Panc1 (cell line): Measurements from ENCODE around the gene CD48. TPM values are rescaled to one million over a fixed set of nuclear protein-coding genes. Genes with fewer than 3 reads are reported as not detected.

Experiments used
- ATAC-seq: fragments of 200-7000 bp; cut with Tn5 transposase; 2 replicates; pipeline ENCODE4 v1.9.1; 2020; ENCODE audit warnings: mild to moderate bottlenecking, moderate library complexity
- BruUV-seq: library from RNA; stranded (reverse); fragments of 400-500 nt; replicated peaks from 2 replicates; lab custom pipeline; 2021; lab: Mats Ljungman, UMichigan
- CTCF ChIA-PET: fragments of 300-600 bp; sonication (Branson Sonifier 250); formaldehyde crosslinking; loops from one replicate; lab custom pipeline; 2022; ENCODE audit warnings: antibody characterized with exemption; lab: Charles Lee
- POLR2A ChIA-PET: fragments of 300-600 bp; sonication (Branson Sonifier 250); formaldehyde crosslinking; loops from one replicate; lab custom pipeline; 2022; ENCODE audit warnings: antibody characterized with exemption; lab: Charles Lee
- DNase-seq: peaks from one replicate; pipeline ENCODE4 v3.0.0-alpha.2; 2010; ENCODE audit warnings: low read depth, low spot score
- H3K27ac ChIP-seq: 2 replicates; pipeline ENCODE4 v1.5.1; 2011; ENCODE audit warnings: mild to moderate bottlenecking, low read length, inconsistent platforms
- H3K27me3 ChIP-seq: fragments of 200-500 bp; sonication (Bioruptor generic); 2 replicates; pipeline ENCODE4 v1.6.0; 2014; ENCODE audit warnings: low read length, inconsistent platforms; ENCODE audit not compliant: control insufficient read depth, insufficient read depth
- H3K36me3 ChIP-seq: fragments of 200-500 bp; sonication (Bioruptor generic); 2 replicates; pipeline ENCODE4 v1.5.1; 2014; ENCODE audit warnings: inconsistent platforms, mild to moderate bottlenecking, low read length, moderate library complexity; ENCODE audit not compliant: control insufficient read depth, insufficient read depth
- H3K4me1 ChIP-seq: 2 replicates; pipeline ENCODE4 v1.5.1; 2011; ENCODE audit warnings: inconsistent platforms, mild to moderate bottlenecking, low read length, moderate library complexity; ENCODE audit not compliant: control insufficient read depth, insufficient read depth
- H3K4me3 ChIP-seq, 2 experiments: 2 replicates each; pipeline ENCODE4 v1.5.1; 2011 to 2012; ENCODE audit warnings: low read depth in 2 of 2, low read length in 2 of 2, mild to moderate bottlenecking in 2 of 2, inconsistent platforms in 1 of 2, moderate library complexity in 1 of 2
- H3K9me3 ChIP-seq: fragments of 200-500 bp; sonication (Bioruptor generic); 2 replicates; pipeline ENCODE4 v1.5.1; 2014; ENCODE audit warnings: low read depth, mild to moderate bottlenecking, inconsistent platforms, low read length, moderate library complexity; ENCODE audit not compliant: control insufficient read depth, insufficient read depth
- POLR2AphosphoS5 ChIP-seq: IDR thresholded peaks from 2 replicates; pipeline ENCODE4 v1.6.1; 2012; ENCODE audit warnings: mild to moderate bottlenecking, low read depth, low read length, moderate library complexity
- SIN3A ChIP-seq: IDR thresholded peaks from 2 replicates; pipeline ENCODE4 v1.6.1; 2012; ENCODE audit warnings: low read depth, mild to moderate bottlenecking, low read length, moderate library complexity, borderline replicate concordance; ENCODE audit not compliant: insufficient read depth
- TCF7L2 ChIP-seq: IDR thresholded peaks from 2 replicates; pipeline ENCODE4 v1.6.1; 2011; ENCODE audit warnings: mild to moderate bottlenecking, low read depth, low read length, inconsistent platforms
- in situ Hi-C: cut with HindIII; loops from 2 replicates; pipeline ENCODE4 v1.10.0; 2016; ENCODE audit warnings: low sequenced_read_pairs, low pct_unique_long_range_greater_than_20kb
- intact Hi-C: fragments of 100-400 bp; cut with micrococcal nuclease; formaldehyde crosslinking; loops from one replicate; pipeline ENCODE4 v1.10.0; 2022; ENCODE audit not compliant: unreplicated experiment
- total RNA-seq: library from RNA; stranded (reverse); gene quantifications from one replicate; pipeline ENCODE4 v1.2.1, GENCODE V29; 2021; ENCODE audit not compliant: unreplicated experiment
- TF ChIP-seq, protein P1 (sequence below): fragments of 450-650 bp; IDR thresholded peaks from 2 replicates; pipeline ENCODE4 v1.5.1; 2017; ENCODE audit warnings: mild to moderate bottlenecking
- TF ChIP-seq, protein P2 (sequence below), 2 experiments: IDR thresholded peaks; 2 replicates each; pipeline ENCODE4 v1.6.1; 2011 to 2012; ENCODE audit warnings: low read depth in 2 of 2, control low read depth in 1 of 2, low read length in 1 of 2, mild to moderate bottlenecking in 1 of 2, moderate library complexity in 1 of 2; ENCODE audit not compliant: insufficient read depth in 1 of 2

Gene CD48
- total RNA-seq, 1 experiment from 2014 or later: 0.67 TPM

GRCh38 chr1:160704250-160704649 is 7.4 kb downstream of the CD48 start:
- TF ChIP-seq, protein P1, sequence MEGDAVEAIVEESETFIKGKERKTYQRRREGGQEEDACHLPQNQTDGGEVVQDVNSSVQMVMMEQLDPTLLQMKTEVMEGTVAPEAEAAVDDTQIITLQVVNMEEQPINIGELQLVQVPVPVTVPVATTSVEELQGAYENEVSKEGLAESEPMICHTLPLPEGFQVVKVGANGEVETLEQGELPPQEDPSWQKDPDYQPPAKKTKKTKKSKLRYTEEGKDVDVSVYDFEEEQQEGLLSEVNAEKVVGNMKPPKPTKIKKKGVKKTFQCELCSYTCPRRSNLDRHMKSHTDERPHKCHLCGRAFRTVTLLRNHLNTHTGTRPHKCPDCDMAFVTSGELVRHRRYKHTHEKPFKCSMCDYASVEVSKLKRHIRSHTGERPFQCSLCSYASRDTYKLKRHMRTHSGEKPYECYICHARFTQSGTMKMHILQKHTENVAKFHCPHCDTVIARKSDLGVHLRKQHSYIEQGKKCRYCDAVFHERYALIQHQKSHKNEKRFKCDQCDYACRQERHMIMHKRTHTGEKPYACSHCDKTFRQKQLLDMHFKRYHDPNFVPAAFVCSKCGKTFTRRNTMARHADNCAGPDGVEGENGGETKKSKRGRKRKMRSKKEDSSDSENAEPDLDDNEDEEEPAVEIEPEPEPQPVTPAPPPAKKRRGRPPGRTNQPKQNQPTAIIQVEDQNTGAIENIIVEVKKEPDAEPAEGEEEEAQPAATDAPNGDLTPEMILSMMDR: no peak
- no peak for TF ChIP-seq SIN3A
- no peak for TF ChIP-seq TCF7L2
- TF ChIP-seq POLR2AphosphoS5: no peak
- TF ChIP-seq, protein P2, sequence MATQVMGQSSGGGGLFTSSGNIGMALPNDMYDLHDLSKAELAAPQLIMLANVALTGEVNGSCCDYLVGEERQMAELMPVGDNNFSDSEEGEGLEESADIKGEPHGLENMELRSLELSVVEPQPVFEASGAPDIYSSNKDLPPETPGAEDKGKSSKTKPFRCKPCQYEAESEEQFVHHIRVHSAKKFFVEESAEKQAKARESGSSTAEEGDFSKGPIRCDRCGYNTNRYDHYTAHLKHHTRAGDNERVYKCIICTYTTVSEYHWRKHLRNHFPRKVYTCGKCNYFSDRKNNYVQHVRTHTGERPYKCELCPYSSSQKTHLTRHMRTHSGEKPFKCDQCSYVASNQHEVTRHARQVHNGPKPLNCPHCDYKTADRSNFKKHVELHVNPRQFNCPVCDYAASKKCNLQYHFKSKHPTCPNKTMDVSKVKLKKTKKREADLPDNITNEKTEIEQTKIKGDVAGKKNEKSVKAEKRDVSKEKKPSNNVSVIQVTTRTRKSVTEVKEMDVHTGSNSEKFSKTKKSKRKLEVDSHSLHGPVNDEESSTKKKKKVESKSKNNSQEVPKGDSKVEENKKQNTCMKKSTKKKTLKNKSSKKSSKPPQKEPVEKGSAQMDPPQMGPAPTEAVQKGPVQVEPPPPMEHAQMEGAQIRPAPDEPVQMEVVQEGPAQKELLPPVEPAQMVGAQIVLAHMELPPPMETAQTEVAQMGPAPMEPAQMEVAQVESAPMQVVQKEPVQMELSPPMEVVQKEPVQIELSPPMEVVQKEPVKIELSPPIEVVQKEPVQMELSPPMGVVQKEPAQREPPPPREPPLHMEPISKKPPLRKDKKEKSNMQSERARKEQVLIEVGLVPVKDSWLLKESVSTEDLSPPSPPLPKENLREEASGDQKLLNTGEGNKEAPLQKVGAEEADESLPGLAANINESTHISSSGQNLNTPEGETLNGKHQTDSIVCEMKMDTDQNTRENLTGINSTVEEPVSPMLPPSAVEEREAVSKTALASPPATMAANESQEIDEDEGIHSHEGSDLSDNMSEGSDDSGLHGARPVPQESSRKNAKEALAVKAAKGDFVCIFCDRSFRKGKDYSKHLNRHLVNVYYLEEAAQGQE (IDR thresholded peaks at IDR 0.05; ENCODE audit: insufficient read depth in 1 of 2, low read depth in 2 of 2, low read length in 1 of 2): no peak
- Histone ChIP-seq H3K36me3 (no peaks in the 10 kb centered on the region), H3K9me3 (no peaks in the 10 kb centered on the region), H3K27ac (no peak overlapping the region), H3K4me3 (no peak overlapping the region), H3K4me1 (no peaks in the 10 kb centered on the region), H3K27me3 (peaks cover 10% of the 10 kb centered on the region)
- intact Hi-C loops: no loop called here
- DNase-seq (no peak), ATAC-seq (no peak)
- ChIA-PET CTCF (no interaction called here), POLR2A (interaction anchor here (0.5 kb wide), 1 partner anchor 353 kb away, joined by 5 read pairs; no protein-coding TSS in a partner anchor)
- no TSS peak for BruUV-seq
- in situ Hi-C loops: no loop called here

DNA sequence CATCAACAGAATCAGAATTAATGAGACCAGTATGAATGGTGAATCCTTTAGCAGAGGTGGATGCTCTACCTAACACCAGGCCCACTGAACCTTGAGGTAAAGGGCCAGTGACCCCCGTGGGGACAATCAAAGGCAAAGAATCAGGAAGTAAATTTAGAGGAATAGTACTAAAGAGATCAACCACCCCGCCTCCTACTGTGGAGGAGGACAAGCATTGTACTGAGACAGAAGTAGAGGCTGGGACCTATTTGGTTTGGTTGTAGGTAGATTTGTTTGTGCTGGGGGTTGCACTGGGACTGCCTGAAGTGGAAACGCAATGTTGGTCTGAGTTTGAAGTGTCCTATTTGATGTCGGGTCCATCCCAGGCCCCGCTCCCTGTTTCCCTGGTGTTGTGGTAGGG is 9.5 kb downstream of the CD48 start:
- in situ Hi-C loops (no loop called here), intact Hi-C loops (no loop called here)
- H3K36me3 ChIP-seq: no peaks in the 10 kb centered on the region
- H3K27ac ChIP-seq: no peak overlapping the region
- no peaks in the 10 kb centered on the region for H3K9me3 ChIP-seq
- POLR2A ChIA-PET: no interaction called here
- TF ChIP-seq POLR2AphosphoS5 (no peak), SIN3A (no peak), TCF7L2 (no peak)
- TF ChIP-seq, protein P1: no peak
- TF ChIP-seq, protein P2 (IDR thresholded peaks at IDR 0.05; ENCODE audit: insufficient read depth in 1 of 2, low read depth in 2 of 2, low read length in 1 of 2): no peak
- DNase-seq (no peak), ATAC-seq (no peak)
- H3K4me3 ChIP-seq: no peak overlapping the region
- CTCF ChIA-PET: no interaction called here
- no peaks in the 10 kb centered on the region for H3K4me1 ChIP-seq
- no TSS peak for BruUV-seq
- H3K27me3 ChIP-seq: peaks cover 7% of the 10 kb centered on the region
